T1000 (cell line): ENCODE data around the gene LRRK1.

ENCODE experiments used
- DNase-seq: peaks from one replicate; lab custom pipeline; 2025; ENCODE audit warnings: mixed read lengths; lab: John Stamatoyannopoulos, UW

The LRRK1 gene, protein sequence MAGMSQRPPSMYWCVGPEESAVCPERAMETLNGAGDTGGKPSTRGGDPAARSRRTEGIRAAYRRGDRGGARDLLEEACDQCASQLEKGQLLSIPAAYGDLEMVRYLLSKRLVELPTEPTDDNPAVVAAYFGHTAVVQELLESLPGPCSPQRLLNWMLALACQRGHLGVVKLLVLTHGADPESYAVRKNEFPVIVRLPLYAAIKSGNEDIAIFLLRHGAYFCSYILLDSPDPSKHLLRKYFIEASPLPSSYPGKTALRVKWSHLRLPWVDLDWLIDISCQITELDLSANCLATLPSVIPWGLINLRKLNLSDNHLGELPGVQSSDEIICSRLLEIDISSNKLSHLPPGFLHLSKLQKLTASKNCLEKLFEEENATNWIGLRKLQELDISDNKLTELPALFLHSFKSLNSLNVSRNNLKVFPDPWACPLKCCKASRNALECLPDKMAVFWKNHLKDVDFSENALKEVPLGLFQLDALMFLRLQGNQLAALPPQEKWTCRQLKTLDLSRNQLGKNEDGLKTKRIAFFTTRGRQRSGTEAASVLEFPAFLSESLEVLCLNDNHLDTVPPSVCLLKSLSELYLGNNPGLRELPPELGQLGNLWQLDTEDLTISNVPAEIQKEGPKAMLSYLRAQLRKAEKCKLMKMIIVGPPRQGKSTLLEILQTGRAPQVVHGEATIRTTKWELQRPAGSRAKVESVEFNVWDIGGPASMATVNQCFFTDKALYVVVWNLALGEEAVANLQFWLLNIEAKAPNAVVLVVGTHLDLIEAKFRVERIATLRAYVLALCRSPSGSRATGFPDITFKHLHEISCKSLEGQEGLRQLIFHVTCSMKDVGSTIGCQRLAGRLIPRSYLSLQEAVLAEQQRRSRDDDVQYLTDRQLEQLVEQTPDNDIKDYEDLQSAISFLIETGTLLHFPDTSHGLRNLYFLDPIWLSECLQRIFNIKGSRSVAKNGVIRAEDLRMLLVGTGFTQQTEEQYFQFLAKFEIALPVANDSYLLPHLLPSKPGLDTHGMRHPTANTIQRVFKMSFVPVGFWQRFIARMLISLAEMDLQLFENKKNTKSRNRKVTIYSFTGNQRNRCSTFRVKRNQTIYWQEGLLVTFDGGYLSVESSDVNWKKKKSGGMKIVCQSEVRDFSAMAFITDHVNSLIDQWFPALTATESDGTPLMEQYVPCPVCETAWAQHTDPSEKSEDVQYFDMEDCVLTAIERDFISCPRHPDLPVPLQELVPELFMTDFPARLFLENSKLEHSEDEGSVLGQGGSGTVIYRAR (N-terminal part only)

DNA sequence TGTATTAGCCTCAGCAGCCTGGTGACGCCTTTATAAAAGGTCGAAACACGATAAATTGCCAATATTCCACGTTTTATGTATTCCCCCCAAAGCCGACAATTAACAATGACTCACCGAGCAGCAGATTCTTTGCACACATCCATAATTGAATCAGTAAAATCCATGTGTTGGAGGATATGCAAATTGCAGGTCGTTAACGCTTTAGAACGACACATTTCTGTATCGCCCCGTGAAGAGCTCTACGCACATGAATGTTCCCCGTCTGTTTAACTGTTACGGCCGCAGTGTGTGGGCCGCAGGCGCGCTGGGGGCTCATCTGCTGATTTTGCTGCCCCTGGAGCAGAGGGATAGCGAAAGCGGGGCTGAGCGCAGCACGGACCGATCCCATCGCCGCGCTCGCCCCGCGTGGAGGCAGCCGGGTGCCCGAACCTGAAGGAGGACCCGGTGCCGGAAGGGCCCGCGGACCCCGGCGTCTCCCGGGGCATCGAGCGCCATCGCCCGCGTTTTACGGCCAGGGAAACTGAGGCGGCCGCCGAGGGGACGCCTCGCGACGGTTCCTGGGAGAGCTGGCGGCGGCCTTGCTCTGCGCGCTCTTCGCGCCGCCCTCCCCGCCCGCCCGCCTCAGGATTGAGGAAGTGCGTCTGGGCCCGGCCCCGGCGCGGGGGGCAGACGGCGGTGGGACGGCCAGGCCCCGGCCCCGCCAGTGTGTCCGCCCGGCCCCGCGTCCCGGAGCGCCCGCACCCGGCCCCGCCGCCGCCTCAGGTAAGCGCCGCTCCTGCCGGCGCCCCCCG is at the start of gene LRRK1:
Gene LRRK1, plus strand, starts transcription at position 668 of the 791 bp plus-strand sequence. CDS start 5,276 bp downstream, outside the sequence.
- DNase-seq = no peak

DNA sequence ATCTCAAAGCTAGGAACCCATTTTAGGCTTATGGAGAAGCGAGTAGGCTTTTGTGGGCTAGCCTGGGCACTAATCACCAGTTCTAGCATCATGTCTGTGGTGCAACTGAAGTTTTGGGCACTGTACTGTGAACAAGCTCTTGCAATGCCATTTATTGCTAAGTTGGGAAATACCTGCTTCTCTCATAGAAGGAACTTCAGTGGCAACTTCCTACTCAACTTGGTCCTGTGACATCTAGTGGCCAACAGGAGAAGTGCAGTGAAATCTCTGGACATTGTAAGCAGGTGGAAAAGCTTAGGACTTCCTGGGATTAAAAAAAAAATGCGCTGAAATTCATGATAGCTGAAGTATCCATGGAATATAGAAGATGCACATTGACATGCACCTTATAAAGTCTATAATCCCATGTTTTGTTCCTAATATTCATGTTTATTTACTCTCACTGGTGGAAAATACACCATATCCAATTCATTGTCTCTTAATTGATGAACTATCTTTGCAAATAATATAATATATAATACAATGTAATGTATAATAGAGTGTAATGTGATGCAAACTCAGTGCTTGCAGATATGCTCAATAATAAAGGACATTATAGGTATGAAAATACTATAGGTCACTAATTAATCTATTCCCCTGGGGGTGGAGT is 46.0 kb upstream of the LRRK1 start:
- DNase-seq = peak; percentile 56

DNA sequence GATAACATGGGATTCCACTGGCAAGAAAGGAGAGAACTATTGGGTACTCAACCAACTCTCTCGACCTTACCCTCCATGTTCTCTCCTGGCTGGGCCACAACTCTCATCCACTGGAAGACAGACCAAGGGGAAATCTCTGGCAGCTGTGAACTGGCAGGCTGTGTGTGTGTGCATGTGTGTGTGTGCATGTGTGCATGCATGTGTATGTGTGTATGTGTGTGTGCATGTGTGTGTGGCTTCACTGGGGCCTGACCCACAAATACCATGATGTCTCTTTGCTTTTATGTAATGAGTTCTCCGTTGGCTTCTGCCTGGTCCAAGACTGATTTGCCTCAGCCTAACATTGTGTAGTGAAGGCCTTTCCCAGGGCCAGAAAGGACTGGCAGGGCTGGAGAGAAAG is 43.7 kb upstream of the LRRK1 start:
- no peak for DNase-seq

DNA sequence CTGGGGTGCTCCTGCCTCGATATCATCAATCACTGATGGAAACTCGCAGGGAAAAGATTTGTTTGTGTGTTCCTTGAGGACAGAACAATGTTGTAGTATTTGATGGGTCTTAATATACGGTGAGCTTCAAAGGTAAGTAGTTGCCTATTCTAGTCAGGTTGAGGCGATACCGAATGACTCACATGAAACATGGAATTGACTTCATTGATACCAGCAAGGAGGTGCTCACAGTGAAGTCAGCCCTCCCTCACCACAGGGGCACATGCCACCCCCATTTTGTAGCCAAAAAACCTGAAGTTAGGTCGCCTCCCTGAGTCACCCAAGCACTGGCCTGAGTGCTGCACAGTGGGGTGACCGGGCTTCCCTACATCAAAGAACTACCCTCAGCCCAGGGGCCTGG is 43.2 kb upstream of the LRRK1 start:
- no peak for DNase-seq

DNA sequence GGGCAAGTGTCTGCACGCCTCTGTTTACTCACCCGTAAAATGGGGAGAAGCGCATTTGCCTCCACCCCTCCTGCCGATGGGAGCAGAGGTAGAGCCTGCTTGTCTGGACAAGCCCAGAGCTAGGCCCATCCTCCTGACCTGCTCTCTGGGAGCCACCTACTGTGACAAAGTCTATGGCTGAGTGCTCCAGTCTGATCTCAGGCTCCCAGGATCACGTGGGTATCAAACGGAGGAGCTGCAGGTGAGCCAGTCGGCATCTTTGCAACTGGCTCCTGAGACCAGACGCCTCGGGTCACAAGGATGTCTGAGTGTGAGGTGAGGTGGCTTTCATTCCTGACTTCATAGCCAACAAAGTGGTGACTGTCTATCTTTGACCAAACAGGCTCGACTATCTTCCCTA is 41.6 kb upstream of the LRRK1 start:
- no peak for DNase-seq

DNA sequence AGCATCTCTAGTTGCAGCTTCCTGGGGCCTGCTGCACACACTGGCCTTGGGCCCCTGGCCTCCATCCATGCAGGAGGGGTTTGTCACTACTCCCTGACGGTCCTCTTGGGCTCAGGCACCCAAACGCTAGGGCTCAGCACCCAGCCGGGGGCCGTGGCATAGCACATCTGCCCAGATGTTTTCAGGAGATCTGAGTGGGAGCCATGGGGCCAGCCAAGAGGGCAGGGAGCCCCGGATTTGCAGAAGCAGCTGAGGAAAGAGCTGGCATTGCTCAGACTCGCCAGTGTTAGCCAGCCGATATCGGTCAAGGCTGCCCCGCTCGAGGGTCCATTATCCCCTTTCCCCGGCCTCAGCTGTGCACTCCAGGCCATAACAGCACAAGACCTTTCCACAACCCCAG is 41.0 kb upstream of the LRRK1 start:
- DNase-seq = no peak

DNA sequence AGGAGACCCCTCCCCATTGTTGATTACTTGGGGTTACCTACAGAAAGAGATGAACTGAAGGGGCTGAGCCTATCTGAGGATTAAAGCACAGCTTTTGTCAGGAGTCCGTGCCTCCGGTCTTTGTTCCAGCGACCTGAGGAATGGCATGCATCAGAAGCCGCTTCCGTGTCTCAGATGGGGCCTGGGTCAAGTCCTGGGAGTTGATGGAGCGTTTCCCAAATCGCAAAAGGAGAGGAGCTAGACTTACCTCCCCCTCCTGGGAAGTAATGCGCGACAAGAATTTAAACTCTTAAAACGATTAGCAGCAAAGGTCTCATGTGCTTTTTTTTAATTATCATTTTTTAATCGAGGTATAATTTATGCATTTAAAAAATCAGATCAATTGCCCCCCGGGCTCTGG is 40.5 kb upstream of the LRRK1 start:
- no peak for DNase-seq

DNA sequence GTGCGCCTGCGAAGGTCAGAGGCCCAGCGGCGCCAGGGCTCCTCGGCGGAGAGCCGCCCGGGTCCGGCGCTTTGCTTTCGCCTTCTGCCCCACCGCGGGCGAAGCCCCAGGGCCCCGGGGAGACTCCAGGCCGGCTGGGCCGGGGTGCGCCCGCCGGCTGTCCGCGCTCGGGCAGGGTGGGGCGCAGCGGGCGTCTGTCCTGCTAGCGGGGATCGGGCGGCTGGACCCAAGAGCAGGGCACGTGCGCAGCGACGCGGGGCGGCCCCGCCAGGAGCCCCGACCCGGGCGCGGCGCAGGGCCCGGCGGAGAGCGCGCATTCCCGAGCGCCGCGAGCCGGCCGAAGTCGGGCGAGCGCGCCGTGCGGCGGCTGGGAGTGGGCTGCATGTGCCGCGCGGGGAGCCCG is 40.1 kb upstream of the LRRK1 start:
- no peak for DNase-seq

DNA sequence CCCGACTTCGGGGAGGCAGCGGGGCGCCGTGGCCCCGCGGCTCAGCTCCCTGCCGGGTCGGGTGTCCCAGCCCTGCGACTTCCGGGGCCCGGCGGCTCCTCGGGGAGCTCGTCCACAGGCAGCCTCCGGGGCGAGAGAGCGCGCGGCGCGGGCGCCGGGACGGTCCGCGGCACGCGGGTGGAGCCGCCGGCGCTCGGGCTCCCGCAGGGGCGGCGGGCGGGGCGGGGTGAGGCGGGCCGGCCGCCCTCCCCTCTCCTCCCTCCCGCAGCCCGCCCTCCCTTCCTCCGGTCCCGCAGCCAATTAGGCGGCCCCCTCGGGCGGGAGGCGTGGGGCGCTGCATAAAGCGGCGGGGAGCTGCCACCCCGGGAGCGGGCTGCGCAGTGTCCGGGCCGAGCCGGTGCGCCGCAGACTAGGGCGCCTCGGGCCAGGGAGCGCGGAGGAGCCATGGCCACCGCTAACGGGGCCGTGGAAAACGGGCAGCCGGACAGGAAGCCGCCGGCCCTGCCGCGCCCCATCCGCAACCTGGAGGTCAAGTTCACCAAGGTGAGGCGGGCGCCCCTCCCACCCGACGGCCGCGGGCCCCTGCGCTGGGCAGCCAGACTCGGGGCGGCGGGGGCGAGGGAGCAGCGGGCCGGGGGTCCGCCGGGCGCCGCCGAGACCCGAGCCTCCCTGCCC is 39.6 kb upstream of the LRRK1 start, which contains the start of gene ALDH1A3:
Gene ALDH1A3, plus strand, starts transcription at position 368 of the 675 bp plus-strand sequence. Its CDS starts 77 bp downstream, at position 445.
- DNase-seq = peak; percentile 58

DNA sequence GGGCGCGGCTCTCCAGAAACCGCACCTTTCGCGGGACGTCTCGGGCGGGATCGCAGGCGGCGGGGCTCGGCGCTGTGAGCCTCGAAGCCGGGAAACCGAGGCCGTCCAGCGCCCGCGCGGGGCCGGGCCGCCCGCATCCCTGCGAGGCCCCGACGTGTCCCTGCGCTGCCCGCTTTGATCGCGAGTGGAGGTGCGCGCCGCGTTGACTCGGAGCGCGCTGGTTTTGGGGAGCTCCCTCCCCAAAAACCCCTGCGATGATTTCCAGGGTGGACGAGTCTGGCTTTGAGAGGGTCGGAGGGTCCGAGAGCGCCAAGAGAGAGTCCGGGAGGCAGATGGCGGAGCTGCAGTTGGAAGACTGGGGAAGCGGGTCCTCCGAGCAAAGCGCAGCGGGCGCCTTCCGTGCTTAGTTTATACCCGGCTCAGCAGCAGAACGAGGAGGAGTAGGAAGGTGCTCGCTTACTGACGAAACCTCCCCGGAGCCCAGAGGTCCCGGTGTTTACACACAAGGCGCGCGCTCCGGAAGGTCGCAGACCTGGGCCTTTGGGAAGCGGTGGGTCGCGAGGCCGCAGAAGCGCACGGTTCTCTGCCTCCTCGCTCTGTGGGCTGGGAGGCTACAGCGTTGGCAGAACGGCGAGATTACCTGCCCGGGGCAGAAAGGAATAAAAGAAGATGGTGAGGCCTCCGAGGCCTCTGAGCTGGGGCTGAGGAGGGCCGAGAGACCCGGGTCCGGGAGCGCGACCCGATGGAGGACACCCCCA is 38.8 kb upstream of the LRRK1 start:
- no peak for DNase-seq

DNA sequence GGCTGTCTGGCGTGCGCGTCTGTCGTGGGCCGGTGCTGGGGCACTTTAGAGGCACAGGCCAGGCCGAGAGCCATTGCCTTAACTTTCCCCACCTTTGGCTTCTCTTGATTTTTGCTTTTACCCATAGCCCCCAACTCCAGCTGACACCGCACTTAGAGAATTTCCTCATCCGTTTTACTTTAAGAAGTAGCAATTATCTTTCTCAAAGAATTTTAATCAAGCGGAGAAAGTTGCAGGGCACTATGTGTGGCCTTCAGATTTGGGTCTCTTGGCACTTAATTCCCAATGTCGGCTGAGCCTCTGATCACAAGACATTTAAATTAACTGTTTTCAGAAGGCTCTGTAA is 38.3 kb upstream of the LRRK1 start:
- DNase-seq = no peak

DNA sequence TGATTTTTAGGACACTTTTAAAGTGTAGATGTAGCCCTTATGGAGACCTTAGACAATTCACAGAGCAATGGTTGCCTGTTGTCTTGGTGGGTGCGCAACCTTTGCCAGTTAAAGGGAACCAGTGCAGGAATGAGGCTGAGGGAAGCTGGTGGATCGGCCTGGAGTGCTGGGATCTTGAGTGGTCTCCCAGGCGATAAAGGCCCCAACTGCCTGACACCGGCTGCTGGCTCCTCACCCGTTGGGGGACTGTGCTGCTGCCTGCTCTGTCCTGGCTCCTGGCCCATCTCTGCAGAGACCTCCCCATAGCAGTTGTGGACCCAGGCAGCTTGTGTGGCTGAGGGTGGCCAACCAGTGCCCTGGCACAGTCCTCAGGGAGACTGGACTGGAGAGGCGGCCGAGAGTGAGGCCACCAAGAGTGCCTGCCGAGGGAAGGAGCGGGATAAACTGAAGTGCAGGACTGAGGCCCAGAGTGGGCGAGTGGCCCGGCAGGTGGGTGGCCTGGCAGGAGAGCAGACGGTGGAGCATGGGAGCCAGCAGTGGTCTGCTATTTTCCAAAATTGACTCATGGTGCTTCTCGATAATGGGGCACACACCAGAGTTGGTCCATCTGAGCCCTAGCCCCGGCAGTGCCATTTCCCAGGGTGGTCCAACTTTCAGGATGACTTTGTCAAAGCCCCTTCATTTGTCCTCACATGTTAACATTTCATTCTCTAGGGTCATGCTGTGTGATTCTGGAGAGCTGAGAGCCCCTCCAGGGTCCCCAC is 37.4 kb upstream of the LRRK1 start:
- no peak for DNase-seq

DNA sequence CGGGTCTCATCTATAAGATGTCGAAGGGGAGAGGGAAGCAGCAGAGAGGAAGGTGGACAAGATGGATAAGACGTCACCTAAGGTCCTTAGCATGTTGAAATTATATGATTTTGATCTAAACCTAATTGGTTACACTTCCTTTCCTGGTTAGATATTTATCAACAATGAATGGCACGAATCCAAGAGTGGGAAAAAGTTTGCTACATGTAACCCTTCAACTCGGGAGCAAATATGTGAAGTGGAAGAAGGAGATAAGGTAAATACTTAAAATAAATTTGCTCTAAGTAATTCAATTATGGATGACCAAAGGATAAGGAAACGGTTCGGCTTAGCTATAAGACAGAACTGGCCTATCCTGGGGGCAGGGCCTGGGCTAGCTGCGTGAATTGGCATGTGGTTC is 34.0 kb upstream of the LRRK1 start:
- no peak for DNase-seq

DNA sequence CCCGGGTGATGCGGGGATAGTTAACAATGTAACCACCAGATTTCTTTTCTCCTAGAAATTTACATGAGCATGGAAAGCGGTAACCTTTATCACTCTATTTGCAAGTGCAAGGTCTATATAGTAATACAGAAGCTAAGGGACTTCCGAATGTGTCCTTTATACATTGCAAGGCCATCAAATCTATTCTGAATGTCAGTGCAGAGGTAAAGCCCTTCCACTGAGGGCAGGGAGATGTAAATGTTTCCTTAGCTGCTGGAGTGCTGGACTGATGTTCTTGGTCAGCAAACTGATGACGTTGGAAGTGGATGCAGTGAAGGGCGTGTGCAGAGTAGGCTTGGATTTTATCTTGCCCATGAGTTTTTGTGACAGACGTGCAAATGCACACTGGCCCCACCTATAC is 33.3 kb upstream of the LRRK1 start:
- DNase-seq = no peak

DNA sequence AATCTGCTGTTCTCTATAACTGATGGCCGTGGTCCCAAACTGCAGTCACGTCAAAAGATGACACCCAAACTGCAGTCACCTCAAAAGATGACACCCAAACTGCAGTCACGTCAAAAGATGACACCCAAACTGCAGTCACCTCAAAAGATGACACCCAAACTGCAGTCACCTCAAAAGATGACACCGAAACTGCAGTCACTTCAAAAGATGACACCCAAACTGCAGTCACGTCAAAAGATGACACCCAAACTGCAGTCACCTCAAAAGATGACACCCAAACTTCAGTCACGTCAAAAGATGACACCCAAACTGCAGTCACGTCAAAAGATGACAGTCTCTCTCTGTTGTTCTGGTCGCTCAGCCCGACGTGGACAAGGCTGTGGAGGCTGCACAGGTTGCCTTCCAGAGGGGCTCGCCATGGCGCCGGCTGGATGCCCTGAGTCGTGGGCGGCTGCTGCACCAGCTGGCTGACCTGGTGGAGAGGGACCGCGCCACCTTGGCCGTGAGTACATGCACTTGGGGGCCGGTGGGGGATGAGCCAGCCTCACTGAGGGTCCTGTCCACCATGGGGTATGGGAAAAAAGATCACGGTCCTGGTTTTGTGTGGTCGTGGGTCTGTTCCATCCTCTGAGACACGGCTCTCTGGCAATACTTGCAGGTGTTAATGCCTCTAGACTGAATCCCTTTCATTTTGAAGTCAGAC is 31.8 kb upstream of the LRRK1 start:
- DNase-seq = no peak

DNA sequence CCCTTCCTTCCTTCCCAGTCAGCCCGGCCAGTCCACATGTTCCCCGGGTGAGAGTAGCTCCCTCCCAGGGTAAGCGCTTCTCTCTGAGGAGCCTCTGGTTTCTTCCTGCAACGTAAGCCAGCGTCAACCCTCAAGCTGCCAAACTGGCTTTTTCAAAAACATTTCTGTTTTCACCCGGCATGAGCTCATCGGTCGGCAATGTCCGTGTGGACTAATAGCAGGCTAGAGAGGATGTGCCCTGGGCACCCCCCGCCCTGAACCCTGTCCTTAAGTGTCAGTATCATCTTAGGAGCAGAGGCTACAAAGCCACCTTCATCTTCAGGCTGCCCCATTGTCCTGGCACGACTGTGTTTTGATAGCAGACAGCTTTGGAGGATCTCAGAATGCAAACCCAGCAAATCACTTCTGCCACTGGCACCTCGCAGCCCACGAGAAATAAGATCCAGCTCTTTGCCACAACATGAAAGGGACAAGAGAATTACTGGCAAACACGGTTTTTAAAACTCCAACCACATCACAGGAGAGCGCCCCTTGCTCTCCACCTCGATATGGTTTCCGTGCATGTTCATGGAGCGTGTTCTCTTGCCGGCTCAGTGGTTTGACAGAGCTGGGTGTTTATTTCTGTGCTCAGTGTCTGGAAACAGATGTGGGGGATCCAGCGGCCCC is 29.6 kb upstream of the LRRK1 start:
- DNase-seq = peak; percentile 9

DNA sequence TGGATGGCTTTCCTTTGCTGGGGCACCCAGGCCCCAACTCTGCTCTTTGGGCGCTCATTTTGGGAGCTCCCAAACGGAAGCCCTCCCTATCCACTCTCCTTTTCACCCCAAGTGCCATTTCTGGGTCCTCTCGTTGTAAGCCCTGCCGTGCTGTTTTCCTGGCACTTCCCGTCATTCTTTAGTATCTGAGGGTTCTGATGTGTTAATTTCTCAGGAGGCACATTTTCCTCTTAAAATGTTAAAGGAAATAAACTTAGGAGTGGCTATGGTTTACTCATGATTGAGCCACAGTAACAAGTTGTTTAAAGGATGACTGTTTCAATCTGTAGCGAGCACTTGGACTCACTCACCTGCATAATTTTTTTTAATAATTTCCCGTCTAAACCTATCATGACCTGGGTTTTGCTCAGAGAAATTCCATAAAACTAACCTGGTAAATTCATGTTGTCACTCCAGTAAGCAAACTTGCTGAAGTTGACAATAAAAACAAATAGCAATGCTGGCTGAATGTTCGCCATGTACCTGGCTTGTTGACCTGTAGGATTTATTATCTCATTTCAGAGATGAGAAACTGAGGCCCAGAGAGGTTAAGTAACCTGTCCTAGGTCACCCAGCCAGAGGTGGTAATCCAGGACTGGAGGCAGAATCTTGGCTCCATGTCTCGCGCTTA is 29.0 kb upstream of the LRRK1 start:
- DNase-seq = no peak
